Measurements from ENCODE around the gene B3GNT8.

B3GNT8 gene

GRCh38 chr19:41392775-41393174, 34.4 kb downstream of the B3GNT8 start:
- Histone ChIP-seq H4K20me1 (ENCODE audit: insufficient read depth, low read length, poor library complexity, severe bottlenecking) (no peaks in the 10 kb centered on the region), H3K4me1 (ENCODE audit: insufficient read depth, low read length, poor library complexity, severe bottlenecking) (peaks cover 8% of the 10 kb centered on the region), H2AFZ (ENCODE audit: low read length) (no peak overlapping the region), H3F3A (ENCODE audit: low read depth) (no peaks in the 10 kb centered on the region), H3K9ac (ENCODE audit: low read depth, low read length, poor library complexity, severe bottlenecking) (no peak overlapping the region), H3K79me2 (ENCODE audit: insufficient read depth, low read length) (peaks cover 26% of the 10 kb centered on the region), H3K4me2 (ENCODE audit: low read depth, low read length, poor library complexity, severe bottlenecking) (no peak overlapping the region), H3K9me2 (replicated peaks; ENCODE audit: low read depth, low read length) (no peaks in the 10 kb centered on the region), H3K36me3 (ENCODE audit: insufficient read depth, low read length) (peaks cover 22% of the 10 kb centered on the region; the same call in 1 of the 2 replicates), H3K27me3 (ENCODE audit: insufficient read depth, low read length, poor library complexity, severe bottlenecking) (no peaks in the 10 kb centered on the region), H3K4me3 (ENCODE audit: low read length, poor library complexity, severe bottlenecking) (no peak overlapping the region), H3K9me3 (ENCODE audit: insufficient read depth, low read depth, low read length) (no peaks in the 10 kb centered on the region)
- no peak for TF ChIP-seq EZH2phosphoT487 (IDR thresholded peaks at IDR 0.05; ENCODE audit: borderline replicate concordance)
- no peak for TF ChIP-seq CTCF (conservative IDR thresholded peaks at IDR 0.05; ENCODE audit: low read length)

GRCh38 chr19:41391618-41392017, 35.6 kb downstream of the B3GNT8 start:
- Histone ChIP-seq H3K36me3 (ENCODE audit: insufficient read depth, low read length) (peaks cover 22% of the 10 kb centered on the region; the same call in 1 of the 2 replicates), H2AFZ (ENCODE audit: low read length) (no peak overlapping the region), H3K9ac (ENCODE audit: low read depth, low read length, poor library complexity, severe bottlenecking) (no peak overlapping the region), H3K9me2 (replicated peaks; ENCODE audit: low read depth, low read length) (no peaks in the 10 kb centered on the region), H3K79me2 (ENCODE audit: insufficient read depth, low read length) (peaks cover 20% of the 10 kb centered on the region), H3K27me3 (ENCODE audit: insufficient read depth, low read length, poor library complexity, severe bottlenecking) (no peaks in the 10 kb centered on the region), H3K4me1 (ENCODE audit: insufficient read depth, low read length, poor library complexity, severe bottlenecking) (peaks cover 8% of the 10 kb centered on the region), H3F3A (ENCODE audit: low read depth) (no peaks in the 10 kb centered on the region), H3K4me3 (ENCODE audit: low read length, poor library complexity, severe bottlenecking) (no peak overlapping the region), H3K9me3 (ENCODE audit: insufficient read depth, low read depth, low read length) (no peaks in the 10 kb centered on the region), H3K4me2 (ENCODE audit: low read depth, low read length, poor library complexity, severe bottlenecking) (no peak overlapping the region), H4K20me1 (ENCODE audit: insufficient read depth, low read length, poor library complexity, severe bottlenecking) (no peaks in the 10 kb centered on the region)
- no peak for TF ChIP-seq EZH2phosphoT487 (IDR thresholded peaks at IDR 0.05; ENCODE audit: borderline replicate concordance)
- TF ChIP-seq CTCF (conservative IDR thresholded peaks at IDR 0.05; ENCODE audit: low read length) = no peak

DNA sequence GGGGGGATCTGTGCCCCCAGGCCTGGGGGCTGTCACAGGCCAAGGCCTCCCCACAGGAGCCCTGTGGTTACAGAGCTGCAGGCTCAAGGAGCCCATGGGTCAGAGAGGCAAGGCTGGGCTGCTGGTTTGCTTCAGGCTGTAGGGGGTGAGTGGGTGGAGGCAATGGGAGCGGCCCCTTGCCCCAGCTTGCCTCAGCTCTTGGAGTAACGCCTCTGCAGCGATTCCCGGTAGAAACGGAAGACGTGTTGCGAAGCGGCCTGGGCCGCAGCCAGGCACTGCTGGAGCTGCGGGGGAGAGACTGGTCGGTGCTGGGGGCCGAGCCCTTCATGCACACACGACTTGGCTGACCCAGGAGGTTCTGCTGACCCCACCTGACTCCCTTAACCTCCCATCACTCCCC, 40.7 kb downstream of the B3GNT8 start:
- H2AFZ ChIP-seq (ENCODE audit: low read length) = no peak overlapping the region
- H3K9ac ChIP-seq (ENCODE audit: low read depth, low read length, poor library complexity, severe bottlenecking) = no peak overlapping the region
- H3K9me2 ChIP-seq (replicated peaks; ENCODE audit: low read depth, low read length) = no peaks in the 10 kb centered on the region
- no peaks in the 10 kb centered on the region for H3K4me1 ChIP-seq (ENCODE audit: insufficient read depth, low read length, poor library complexity, severe bottlenecking)
- no peak for TF ChIP-seq CTCF (conservative IDR thresholded peaks at IDR 0.05; ENCODE audit: low read length)
- TF ChIP-seq EZH2phosphoT487 (IDR thresholded peaks at IDR 0.05; ENCODE audit: borderline replicate concordance) = no peak
- H4K20me1 ChIP-seq (ENCODE audit: insufficient read depth, low read length, poor library complexity, severe bottlenecking) = no peaks in the 10 kb centered on the region
- H3K79me2 ChIP-seq (ENCODE audit: insufficient read depth, low read length) = no peaks in the 10 kb centered on the region
- H3K9me3 ChIP-seq (ENCODE audit: insufficient read depth, low read depth, low read length) = no peaks in the 10 kb centered on the region
- no peak overlapping the region for H3K4me2 ChIP-seq (ENCODE audit: low read depth, low read length, poor library complexity, severe bottlenecking)
- no peaks in the 10 kb centered on the region for H3K27me3 ChIP-seq (ENCODE audit: insufficient read depth, low read length, poor library complexity, severe bottlenecking)
- peaks cover 19% of the 10 kb centered on the region; the same call in 1 of the 2 replicates for H3K36me3 ChIP-seq (ENCODE audit: insufficient read depth, low read length)
- no peaks in the 10 kb centered on the region for H3F3A ChIP-seq (ENCODE audit: low read depth)
- H3K4me3 ChIP-seq (ENCODE audit: low read length, poor library complexity, severe bottlenecking) = no peak overlapping the region
